Testis (tissue), 3 donors: Measurements from ENCODE around the gene TUFT1. TPM values are rescaled to one million over a fixed set of nuclear protein-coding genes. Genes with fewer than 3 reads are reported as not detected.
"Not testable (repeated sequence)": the region's sequence is repeated elsewhere in the genome, so short reads cannot be mapped to it uniquely, and the experiment has no call there.

Source experiments
- DNase-seq: peaks from one replicate; pipeline ENCODE4 v3.0.0-alpha.2; 2019
- H3K27ac ChIP-seq, 2 donors: fragments of 200-600 bp; sonication (generic); one replicate each; pipeline ENCODE4 v1.5.1; 2019
- H3K27me3 ChIP-seq: fragments of 200-600 bp; sonication (generic); one replicate; pipeline ENCODE4 v1.5.1; 2019
- H3K36me3 ChIP-seq: fragments of 200-600 bp; sonication (generic); one replicate; pipeline ENCODE4 v1.5.1; 2017; ENCODE audit warnings: low read depth; ENCODE audit errors: missing control alignments
- H3K4me1 ChIP-seq: fragments of 200-600 bp; sonication (generic); one replicate; pipeline ENCODE4 v1.5.1; 2019
- H3K4me3 ChIP-seq, 2 donors: fragments of 200-600 bp; sonication (generic); one replicate each; pipeline ENCODE4 v1.5.1; 2017 to 2019
- H3K9me3 ChIP-seq: fragments of 200-600 bp; sonication (generic); one replicate; pipeline ENCODE4 v1.5.1; 2017
- CTCF ChIP-seq, 3 experiments: fragments of 450-650 bp in 2 of 3; fragments of 200-600 bp in 1 of 3; sonication (generic) in 1 of 3; IDR thresholded peaks; one replicate each; pipeline ENCODE4 v1.5.1; 2016 to 2019; ENCODE audit warnings: antibody characterized with exemption in 3 of 3, mild to moderate bottlenecking in 2 of 3, moderate library complexity in 1 of 3
- POLR2A ChIP-seq: fragments of 450-650 bp; IDR thresholded peaks from one replicate; pipeline ENCODE4 v1.6.1; 2017; ENCODE audit warnings: antibody characterized with exemption, mild to moderate bottlenecking, moderate library complexity
- WGBS, 2 donors: methylation state at CpG; one replicate each; pipeline ENCODE4 v1.1.5; 2018; 5-methylcytosine and 5-hydroxymethylcytosine counted together
- intact Hi-C: fragments of 100-400 bp; cut with DNase I; formaldehyde crosslinking; loops from one replicate; pipeline ENCODE4 v1.15.1; 2023; ENCODE audit warnings: low total_unique reads
- polyA plus RNA-seq: library from polyadenylated mRNA; stranded (reverse); fragments of 350-450 nt; fragmentation: Illumina TruSeq; extraction: RNeasy Lipid Tissue Mini Kit (QIAGEN cat#74804); gene quantifications from one replicate; pipeline ENCODE4 v1.2.3, GENCODE V29; 2014; ENCODE audit warnings: low read depth, low replicate concordance; ENCODE audit not compliant: insufficient read depth
- total RNA-seq, 2 donors: library from RNA; depleted of rRNA; stranded (reverse); fragments of >200 nt; gene quantifications; one replicate each; pipeline ENCODE4 v1.2.3, GENCODE V29; 2016

The TUFT1 gene
- total and polyA plus RNA-seq, 3 donors from 2014 or later, result 9.7 to 19.3 (median 16.5) TPM

- WGBS, 2 donors, result 82 to 96% methylated on average over 2 of the region's 2 CpGs
- Histone ChIP-seq H3K4me3 (no peak overlapping the region), H3K4me1 (peaks cover 2% of the 10 kb centered on the region), H3K27me3 (no peaks in the 10 kb centered on the region), H3K27ac (no peak overlapping the region), H3K9me3 (no peaks in the 10 kb centered on the region), H3K36me3 (no peaks in the 10 kb centered on the region)
- TF ChIP-seq CTCF (IDR thresholded peaks at IDR 0.05), result no peak
- no peak for TF ChIP-seq POLR2A
- intact Hi-C loops, result no loop called here
- no peak for DNase-seq
Observed at GRCh38 chr1:151519667-151520066, 20.4 kb upstream of the TUFT1 start.

- Histone ChIP-seq H3K4me1 (peaks cover 2% of the 10 kb centered on the region), H3K4me3 (no peak overlapping the region), H3K27me3 (no peaks in the 10 kb centered on the region), H3K36me3 (no peaks in the 10 kb centered on the region), H3K9me3 (no peaks in the 10 kb centered on the region), H3K27ac (no peak overlapping the region)
- no peak for DNase-seq
- WGBS, 2 donors, result 68 to 81% methylated on average over 4 of the region's 4 CpGs
- intact Hi-C loops, result no loop called here
- TF ChIP-seq CTCF (IDR thresholded peaks at IDR 0.05) (no peak), POLR2A (no peak)
Observed at GRCh38 chr1:151520359-151520758, 19.8 kb upstream of the TUFT1 start.

- H3K4me3 ChIP-seq, H3K36me3 ChIP-seq, H3K27me3 ChIP-seq, H3K4me1 ChIP-seq, DNase-seq, H3K9me3 ChIP-seq, intact Hi-C loops, H3K27ac ChIP-seq: not testable (repeated sequence)
- WGBS, 2 donors, result 92 to 95% methylated on average over 7 of the region's 7 CpGs
Observed at GRCh38 chr1:151522427-151522826, 17.7 kb upstream of the TUFT1 start.

- Histone ChIP-seq H3K27ac (no peak overlapping the region), H3K4me1 (peaks cover 2% of the 10 kb centered on the region), H3K36me3 (no peaks in the 10 kb centered on the region), H3K4me3 (no peak overlapping the region), H3K27me3 (no peaks in the 10 kb centered on the region), H3K9me3 (no peaks in the 10 kb centered on the region)
- intact Hi-C loops, result no loop called here
- no peak for DNase-seq
- TF ChIP-seq POLR2A (no peak), CTCF (IDR thresholded peaks at IDR 0.05) (no peak)
- WGBS, 2 donors, result 76 to 80% methylated on average over 5 of the region's 5 CpGs
Observed at GRCh38 chr1:151523326-151523725, 16.8 kb upstream of the TUFT1 start.

- intact Hi-C loops, result no loop called here
- 89 to 93% methylated on average over 7 of the region's 7 CpGs for WGBS, 2 donors
- Histone ChIP-seq H3K4me3 (no peak overlapping the region), H3K27ac (no peak overlapping the region), H3K36me3 (no peaks in the 10 kb centered on the region), H3K4me1 (peaks cover 2% of the 10 kb centered on the region), H3K27me3 (no peaks in the 10 kb centered on the region), H3K9me3 (no peaks in the 10 kb centered on the region)
- TF ChIP-seq POLR2A (no peak), CTCF (IDR thresholded peaks at IDR 0.05) (no peak)
- no peak for DNase-seq
Observed at GRCh38 chr1:151524736-151525135, 15.4 kb upstream of the TUFT1 start.
